ENCODE data around the gene SEC31A.
"Not testable (repeated sequence)": the region's sequence is repeated elsewhere in the genome, so short reads cannot be mapped to it uniquely, and the experiment has no call there.

The SEC31A gene, protein sequence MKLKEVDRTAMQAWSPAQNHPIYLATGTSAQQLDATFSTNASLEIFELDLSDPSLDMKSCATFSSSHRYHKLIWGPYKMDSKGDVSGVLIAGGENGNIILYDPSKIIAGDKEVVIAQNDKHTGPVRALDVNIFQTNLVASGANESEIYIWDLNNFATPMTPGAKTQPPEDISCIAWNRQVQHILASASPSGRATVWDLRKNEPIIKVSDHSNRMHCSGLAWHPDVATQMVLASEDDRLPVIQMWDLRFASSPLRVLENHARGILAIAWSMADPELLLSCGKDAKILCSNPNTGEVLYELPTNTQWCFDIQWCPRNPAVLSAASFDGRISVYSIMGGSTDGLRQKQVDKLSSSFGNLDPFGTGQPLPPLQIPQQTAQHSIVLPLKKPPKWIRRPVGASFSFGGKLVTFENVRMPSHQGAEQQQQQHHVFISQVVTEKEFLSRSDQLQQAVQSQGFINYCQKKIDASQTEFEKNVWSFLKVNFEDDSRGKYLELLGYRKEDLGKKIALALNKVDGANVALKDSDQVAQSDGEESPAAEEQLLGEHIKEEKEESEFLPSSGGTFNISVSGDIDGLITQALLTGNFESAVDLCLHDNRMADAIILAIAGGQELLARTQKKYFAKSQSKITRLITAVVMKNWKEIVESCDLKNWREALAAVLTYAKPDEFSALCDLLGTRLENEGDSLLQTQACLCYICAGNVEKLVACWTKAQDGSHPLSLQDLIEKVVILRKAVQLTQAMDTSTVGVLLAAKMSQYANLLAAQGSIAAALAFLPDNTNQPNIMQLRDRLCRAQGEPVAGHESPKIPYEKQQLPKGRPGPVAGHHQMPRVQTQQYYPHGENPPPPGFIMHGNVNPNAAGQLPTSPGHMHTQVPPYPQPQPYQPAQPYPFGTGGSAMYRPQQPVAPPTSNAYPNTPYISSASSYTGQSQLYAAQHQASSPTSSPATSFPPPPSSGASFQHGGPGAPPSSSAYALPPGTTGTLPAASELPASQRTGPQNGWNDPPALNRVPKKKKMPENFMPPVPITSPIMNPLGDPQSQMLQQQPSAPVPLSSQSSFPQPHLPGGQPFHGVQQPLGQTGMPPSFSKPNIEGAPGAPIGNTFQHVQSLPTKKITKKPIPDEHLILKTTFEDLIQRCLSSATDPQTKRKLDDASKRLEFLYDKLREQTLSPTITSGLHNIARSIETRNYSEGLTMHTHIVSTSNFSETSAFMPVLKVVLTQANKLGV

DNA sequence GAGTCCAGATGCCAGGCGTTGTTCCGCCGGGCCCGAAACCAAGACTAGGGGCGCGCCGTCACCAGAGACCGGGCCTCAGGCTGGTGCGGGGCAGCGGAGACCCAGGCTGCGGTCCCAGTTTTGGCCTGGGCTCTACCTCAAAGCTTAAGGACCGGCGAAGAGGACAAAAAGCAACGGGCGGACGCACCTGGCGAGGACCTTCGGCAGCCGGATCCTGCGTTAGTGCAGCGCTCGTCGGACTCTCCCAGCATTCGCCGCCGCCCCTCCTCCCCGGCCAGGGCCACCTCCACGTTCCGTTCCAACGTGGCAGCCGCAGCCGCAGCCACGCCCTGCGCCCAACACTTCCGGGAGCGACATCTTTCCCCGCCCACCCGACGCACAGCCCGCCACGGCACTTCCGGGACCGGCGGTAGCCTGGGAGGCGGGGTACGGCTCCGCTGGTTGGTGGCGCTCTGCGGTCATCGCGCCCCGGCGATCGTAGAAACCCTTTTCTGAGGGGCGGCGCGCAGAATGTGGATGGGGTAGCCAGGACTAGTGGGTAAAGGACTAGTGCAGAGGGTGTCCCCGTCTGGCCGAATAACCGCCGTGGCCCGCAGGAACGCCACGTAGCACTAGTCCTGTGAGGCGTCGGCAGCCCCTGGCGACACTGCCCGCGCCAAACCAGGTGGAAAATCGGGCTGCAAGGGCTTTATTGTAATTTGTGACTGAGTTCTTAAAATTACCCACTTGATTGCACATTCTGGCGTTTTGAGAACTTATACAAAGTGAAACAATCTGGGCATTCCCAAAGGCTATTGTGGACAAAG is at the start of gene SEC31A:
TSS of gene SEC31A (minus strand) at position 253 of the 806 bp plus-strand sequence. CDS start 9,217 bp downstream, outside the sequence.
- DNase-seq: peak; percentile 87

DNA sequence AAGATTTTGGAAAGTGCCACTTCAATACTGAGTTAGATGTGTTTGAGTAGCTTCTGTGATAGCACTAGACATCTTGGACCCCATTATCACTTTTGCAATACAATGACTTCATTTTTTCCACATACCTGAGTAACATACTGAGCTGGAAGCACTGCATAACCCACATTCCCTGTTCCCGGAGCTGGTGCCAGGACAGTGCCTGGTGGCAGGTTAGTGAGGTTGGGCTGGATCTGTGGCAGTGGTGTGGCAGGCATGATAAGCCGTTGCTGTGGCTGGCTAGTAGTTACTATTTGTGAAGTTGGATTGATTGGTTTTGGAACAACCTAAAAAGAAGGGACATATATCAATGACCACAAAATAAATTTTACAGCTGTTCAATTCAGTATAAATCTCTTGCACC is 48.5 kb upstream of the SEC31A start:
- DNase-seq: no peak

DNA sequence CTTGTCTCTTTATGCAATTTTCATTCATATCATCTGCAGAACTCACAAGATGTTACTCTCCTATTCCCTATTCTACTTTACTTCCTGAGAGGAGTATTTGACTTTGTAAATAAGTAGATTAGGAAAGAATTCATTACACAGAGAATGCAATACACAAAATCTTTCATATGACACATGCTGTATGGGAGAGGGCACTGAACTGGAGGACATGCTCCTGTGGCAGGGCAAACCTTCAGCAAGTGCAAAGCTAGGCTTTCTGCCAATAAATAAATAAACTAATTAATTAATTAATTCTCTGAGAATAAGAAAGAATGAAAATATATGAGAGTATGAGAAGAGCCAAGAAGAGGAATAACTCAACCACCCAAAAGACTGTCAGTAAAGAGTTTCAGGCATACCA is 43.5 kb upstream of the SEC31A start:
- no peak for DNase-seq

DNA sequence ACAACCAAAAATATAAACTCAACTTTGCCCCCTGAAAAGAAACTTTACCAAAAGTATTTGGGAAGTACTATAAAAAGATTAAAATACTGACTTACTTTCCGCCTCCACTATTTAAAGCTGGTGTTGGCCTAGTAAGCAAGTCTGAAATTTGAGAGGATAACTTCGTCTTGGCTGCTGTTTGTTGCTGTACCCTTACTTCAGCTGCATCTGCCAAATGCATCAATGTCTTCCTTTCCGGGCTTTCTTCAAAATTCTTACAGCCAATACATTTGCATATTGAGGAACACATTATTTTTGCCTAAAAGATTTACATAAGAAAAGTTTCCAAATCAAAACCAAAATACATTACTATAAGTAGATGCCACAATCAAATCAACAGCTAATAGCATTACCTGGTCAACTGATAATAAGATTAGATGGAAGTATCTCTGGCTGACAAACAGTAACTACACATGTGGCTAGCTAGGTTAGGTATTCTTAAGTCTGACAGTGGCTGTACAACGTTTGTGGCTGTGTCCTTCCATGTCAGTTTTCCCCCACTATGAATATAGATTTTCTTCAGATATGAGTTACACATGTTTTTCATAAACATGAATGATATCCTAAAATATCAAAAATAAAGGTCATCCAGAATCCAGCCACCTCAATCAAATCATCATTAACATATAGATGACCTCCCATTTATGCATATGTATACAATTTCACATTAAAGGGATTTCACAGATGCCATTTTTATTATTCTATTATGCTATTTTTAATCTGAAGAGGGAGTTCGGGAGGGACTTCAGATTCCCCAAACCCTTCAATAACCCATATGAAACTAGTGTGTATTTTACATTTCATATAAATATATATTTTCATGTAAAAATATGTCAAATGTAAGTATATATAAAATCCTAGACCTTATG is 40.1 kb upstream of the SEC31A start:
- DNase-seq: no peak

DNA sequence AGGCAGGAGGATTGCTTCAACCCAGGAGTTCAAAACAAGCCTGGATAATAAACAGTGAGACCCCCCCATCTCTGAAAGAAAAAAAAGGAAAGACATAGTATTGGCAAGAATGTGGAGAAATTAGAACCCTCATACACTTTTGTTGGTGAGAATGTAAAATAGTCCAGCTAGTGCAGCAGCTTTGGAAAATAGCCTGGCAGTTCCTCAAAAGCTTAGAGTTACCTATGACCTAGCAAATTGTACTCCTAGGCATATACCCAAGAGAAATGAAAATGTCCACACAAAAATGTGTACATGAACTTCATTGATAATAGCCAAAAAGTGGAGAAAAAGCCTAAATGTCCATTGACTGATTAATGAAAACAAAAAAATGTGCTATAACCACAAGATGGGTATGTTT is 30.8 kb upstream of the SEC31A start:
- DNase-seq: no peak

DNA sequence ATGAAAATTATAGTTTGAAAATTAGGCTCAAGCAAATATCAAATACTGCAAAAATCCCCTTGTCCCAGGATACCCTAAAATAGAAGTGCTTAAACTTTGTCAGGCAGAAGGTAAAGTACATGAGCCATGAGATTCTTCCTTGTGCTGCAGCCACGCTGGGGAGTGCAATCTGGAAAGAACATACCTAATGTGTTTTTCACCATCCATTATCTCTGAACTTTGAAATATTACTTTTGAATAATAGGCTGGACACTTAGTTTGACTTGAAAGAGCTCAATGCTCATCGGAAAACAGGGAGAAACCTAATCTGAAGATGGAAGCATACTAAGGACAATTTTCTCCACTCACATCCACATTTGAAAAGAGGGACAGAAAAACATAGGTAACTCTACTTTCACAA is 28.4 kb upstream of the SEC31A start:
- DNase-seq: no peak

DNA sequence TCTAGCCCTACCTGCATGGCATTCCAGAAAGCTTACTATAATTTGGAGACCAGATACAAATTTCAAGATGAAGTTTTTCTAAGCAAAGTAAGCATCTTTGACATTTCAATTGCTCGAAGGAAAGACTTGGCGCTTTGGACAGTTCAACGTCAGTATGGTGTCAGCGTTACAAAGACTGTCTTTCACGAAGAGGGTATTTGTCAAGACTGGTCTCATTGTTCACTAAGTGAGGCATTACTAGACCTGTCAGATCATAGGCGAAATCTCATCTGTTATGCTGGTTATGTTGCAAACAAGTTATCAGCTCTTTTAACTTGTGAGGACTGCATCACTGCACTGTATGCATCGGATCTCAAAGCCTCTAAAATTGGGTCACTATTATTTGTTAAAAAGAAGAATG is 27.1 kb upstream of the SEC31A start:
- DNase-seq: no peak

DNA sequence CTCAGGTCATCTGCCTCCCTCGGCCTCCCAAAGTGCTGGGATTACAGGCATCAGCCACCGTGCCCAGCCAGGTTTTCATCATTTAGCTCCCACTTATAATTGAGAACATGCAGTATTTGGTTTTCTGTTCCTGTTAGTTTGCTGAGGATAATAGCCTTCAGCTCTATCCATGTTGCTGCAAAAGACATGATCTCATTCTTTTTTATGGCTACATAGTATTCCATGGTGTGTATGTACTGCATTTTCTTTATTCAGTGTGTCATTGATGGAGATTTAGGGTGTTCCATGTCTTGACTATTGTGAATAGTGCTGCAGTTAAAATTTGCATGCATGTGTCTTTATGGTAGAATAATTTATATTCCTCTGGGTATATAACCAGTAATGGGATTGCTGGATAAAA is 23.0 kb upstream of the SEC31A start:
- DNase-seq: not testable (repeated sequence)

DNA sequence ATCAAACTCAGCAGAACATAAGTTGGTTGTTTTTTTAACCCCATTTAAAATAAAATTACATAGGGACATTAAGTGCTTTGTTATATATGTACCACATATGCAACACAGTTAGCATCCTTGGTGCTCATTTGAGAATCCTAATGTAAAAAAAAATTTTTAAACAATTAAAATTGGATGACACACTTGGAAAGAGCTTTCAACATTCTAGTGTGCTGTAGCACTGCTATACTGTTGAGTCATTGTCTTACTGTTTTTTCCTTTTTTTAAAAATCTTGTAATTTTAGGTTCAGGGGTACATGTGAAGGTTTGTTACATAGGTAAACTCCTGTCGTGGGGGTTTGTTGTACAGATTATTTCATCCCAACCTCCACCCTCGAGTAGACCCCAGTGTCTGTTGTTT is 22.4 kb upstream of the SEC31A start:
- DNase-seq: no peak

DNA sequence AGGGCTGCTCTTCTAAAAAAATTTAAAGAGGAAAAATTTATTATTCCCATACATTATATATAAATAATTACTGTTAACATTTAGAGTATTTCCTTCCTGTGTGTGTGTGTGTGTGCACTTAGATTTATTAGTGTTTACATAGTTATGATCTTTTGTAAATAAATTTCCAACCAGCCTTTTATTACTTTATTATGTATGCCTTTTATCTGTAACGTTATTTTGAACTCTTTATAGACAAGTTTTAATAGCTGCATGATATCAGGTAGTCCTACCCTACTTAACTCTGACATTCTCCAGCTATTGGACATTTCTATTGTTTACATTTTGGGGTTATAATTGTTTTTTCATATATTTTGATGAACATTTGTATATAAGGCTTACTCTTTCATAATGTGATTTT is 18.4 kb upstream of the SEC31A start:
- no peak for DNase-seq

DNA sequence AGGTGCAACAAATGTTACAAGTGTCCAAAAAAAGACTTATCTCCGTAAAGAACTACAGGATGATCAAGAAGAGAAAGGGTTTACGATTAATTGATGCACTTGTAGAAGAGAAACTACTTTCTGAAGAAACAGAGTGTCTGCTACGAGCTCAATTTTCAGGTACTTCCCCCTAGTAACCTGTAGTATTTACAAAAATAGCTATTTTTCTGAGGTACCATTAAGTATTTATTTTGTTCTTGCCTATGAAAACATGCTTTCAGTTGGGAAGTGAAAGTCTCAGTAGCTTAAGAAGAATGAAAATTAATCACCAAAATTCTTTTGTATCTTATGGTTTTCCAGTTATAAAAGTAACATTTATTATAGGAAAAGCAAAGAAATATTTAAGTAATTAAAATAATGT is 15.5 kb upstream of the SEC31A start:
- DNase-seq: no peak

DNA sequence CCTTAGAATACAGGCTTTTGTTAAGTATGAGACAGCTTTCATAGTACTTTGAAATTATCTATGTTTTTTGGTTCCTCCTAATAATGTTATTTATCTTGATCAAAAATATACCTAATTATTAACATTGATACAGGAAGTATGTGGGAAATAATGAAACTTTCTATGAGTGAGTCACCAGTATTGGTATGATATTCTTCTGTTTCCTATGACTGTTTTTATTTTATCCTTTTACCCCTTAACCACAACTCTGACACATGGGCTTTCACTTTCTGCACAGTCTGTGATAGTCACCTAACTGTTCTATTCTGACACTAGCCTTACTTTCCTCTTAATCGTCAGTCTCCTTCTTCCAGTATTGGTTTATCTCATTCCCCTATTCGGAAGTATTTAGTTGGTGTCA is 14.3 kb upstream of the SEC31A start:
- no peak for DNase-seq

DNA sequence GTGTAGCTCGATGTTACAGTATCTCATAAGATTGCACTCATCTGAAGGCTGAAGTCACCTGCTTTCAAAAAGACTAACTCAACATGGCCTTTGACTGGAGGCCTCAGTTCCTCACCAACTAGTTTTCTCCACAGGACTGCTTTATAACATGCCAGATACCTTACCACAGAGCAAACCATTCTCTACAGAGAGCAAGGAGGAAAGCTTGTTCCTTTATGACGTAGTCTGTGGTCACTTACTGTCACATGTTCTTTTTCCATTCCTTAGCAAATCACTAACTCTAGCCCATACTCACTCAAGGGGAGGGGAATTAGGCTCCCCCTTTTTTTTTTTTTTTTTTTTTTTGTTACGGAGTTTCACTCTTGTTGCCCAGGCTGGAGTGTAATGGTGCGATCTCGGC is 12.8 kb upstream of the SEC31A start:
- no peak for DNase-seq

DNA sequence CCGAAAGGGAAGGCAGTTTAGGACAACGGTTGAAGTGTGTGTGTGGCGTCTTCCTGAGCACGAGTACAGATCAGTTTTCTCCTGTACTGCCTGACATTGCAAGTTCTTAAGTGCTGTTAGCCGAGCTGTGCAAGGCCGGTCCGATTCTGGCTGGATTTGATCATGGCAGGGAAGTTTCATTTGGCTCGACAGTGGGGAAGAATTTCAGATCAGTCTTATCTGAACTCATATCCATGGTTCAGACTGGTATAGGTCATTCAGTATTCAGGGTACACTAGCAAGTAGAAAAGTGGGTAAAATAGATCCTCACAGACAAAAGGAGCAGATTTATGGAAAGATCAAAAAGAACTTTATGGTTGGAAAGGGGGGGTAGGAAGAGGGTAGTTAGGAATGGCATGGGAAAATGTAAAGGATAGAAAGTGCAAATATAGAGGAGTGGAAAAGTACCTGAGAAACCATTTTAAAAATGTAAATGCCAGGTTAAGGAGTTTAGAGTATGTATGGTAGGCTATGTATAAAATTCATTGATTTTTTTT is 10.3 kb upstream of the SEC31A start:
- DNase-seq: no peak

DNA sequence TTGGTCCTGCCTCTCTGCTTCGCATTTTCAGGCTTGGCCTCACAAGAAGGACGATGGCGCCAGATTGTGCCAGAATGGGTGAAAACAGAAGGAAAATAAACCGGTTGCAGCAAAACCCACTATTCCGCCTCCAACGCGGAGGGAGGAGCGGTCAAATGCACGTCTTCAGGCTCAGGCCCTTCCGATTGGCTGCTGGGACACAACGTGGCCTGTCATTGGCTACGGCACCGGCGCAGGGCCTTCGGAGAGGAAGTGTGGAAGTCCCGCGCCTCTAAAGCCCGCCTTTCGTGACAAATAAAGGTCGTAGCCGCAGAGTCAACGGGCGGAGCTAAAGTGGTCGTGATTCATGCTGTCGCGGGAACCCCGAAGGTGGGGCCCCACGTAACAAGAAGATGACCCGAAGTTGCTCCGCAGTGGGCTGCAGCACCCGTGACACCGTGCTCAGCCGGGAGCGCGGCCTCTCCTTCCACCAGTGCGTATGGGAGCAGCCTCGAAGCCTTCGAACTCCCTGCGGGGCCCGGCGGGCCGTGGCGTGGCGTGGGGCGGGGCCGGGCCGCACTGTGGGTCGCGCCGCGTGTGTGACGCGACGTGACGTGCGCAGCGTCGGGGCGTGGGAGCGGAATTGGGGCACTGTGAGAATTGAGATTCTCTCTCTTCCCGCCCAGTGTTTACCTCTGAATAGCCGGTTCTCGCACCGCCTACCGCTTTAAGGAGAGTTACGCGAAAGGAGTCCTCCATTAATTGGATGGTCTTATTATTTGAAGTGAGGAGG is 9.6 kb upstream of the SEC31A start, which contains the start of gene THAP9:
TSS of gene THAP9 (plus strand) at position 325 of the 772 bp plus-strand sequence. CDS start at position 393, 68 bp downstream.
- DNase-seq: peak; percentile 92

DNA sequence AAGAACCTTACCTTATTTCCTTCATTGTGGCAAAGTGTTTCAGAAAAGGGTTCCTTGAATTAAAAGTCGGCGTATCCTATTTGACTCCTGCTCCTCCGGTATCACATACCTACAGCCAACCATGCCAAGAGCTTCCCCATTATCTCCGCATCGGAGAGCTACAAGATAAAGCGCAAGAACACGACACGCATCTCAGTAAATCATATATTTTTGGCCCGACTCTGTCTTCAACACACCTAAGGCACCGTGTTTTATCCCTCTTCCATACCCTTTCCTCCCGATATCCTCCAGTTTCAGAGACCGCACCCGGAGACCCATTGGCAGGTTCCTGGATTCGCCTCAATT is 9.1 kb upstream of the SEC31A start:
- peak; percentile 26 for DNase-seq

DNA sequence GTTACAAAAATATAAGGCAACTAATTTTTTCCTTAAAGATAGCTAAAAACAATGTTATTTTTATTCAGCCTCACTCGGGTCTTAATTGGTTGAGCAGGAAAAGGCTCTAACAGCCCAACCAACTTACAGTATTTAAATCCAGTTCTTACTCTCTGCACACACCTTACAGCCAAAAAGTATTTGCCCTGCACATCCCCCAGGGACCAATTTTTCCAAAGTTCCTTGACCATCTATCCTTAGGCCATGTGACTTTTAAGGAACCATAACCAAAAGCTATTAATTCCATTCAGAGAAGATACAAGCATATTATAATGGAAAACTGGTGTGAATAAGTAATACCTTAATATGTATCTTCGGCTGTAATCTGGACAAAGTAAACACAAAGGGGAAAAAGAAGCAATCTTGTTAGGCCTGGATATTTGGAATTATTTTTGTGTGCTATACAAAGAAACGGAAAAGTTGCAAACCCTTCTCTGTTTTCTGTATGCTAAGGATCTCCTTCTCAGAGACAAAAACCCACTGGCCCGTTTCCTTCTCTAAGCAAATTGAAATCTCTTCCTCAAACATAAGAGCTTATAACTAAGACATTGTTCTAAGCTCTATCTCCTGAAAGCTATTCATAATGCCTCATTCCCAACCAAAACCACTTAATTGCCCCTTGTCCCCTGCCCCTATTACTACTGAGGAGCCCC is 8.6 kb upstream of the SEC31A start:
- DNase-seq: no peak

DNA sequence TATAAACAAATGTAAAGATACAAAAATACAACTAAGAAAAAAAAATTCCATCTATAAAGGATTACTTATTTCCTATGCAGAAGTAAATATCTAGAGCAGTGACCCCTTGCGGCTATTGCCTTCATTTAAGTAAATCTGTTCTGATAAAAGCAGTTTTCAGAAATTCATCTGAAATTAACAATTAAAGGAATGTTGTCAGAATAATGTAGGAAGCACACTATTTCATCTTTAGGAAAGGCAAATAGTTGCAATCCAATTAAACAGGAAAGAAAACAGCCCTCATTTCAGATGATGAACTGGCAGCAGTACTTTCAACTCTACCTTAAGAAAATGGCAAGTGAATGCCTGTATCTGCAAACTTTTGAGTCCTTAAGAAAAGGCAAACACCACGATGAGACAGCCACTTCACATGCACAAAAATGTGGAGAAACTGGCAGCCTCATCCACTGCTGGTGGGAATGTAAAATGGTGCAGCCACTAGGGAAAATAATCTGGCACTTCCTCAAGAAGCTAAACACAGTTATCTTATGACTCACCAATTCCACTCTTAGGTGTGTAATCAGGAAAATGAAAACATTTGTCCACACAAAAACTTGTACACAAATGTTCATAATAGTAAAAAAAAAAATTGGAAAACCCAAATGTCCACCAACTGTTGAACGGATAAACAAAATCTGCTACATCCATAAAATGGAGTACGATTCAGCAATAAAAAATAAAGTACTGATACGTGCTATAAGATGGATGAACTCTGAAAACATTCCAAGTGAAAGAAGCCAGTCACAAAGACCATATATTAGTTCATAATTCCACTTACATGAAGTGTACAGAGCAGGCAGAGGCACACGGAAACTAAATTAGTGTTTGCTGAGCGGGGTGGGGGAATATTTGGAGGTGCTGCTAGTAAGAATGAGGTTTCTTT is 7.6 kb upstream of the SEC31A start:
- no peak for DNase-seq

Data from NCI-H1417 treated with DMSO at 0.1 percent for 48 hours (cell line).